OCI-LY7 (cell line): ENCODE data around the gene ITSN2.

ENCODE experiments used
- CTCF ChIP-seq: fragments of 200-600 bp; sonication (generic); conservative IDR thresholded peaks from 2 replicates; pipeline ENCODE4 v1.5.1; 2014; ENCODE audit warnings: mild to moderate bottlenecking, antibody characterized with exemption, low read length, moderate library complexity, mixed read lengths
- EZH2phosphoT487 ChIP-seq: fragments of 200-600 bp; sonication (generic); IDR thresholded peaks from 2 replicates; pipeline ENCODE4 v1.6.1; 2018; ENCODE audit warnings: low read depth, borderline replicate concordance, mild to moderate bottlenecking, mixed run types, antibody characterized with exemption, low read length, moderate library complexity, mixed read lengths

DNA sequence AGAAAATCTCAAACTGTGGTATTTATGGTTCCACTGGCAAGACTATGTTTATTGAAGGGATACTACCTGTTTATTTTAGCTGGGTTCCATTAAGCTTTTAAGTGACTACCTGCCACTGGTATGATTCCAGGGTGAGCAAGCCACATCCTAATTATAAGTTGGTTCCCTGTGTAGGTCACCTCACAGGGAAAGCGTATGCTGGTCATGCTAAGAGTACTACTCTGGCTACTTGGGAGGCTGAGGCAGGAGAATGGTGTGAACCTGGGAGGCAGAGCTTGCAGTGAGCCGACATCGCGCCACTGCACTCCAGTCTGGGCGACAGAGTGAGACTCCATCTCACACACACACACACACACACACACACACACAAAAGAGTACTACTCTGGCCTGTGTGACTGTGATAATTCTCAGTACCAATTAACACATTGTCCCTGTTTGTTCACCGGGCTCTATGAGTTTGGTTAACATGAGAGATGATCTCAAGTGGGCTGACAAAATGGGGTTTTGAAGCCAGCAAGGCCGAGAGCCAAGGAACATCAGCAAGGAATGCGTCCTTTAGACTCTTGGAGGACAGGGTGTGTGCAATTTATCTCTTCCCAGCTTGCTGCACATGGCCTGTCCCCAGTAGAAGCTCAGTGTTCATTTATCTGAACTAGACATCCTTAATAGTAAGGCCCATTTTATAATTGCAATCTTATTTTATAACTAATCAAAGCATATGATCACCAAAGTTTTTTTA, 15.2 kb upstream of the ITSN2 start:
- no peak for TF ChIP-seq CTCF
- TF ChIP-seq EZH2phosphoT487, result no peak
